WTC11 (cell line): Measurements from ENCODE around the gene TMEM128. TPM values are rescaled to one million over a fixed set of nuclear protein-coding genes. Genes with fewer than 3 reads are reported as not detected.

Source experiments
- ATAC-seq: fragments of 200-7000 bp; cut with Tn5 transposase; 2 replicates; pipeline ENCODE4 v1.10.0; 2021; ENCODE audit warnings: mild to moderate bottlenecking, moderate library complexity
- CTCF ChIA-PET: fragments of 300-600 bp; sonication (Branson Sonifier 250); formaldehyde crosslinking; loops from one replicate; lab custom pipeline; 2021; ENCODE audit warnings: antibody characterized with exemption; lab: Charles Lee
- POLR2A ChIA-PET: fragments of 350-600 bp; sonication (Branson Sonifier 250); formaldehyde crosslinking; loops from one replicate; lab custom pipeline; 2021; ENCODE audit warnings: antibody characterized with exemption; lab: Charles Lee
- DNase-seq: peaks from one replicate; pipeline ENCODE4 v3.0.0; 2021; ENCODE audit warnings: low spot score
- H3K27ac Mint-ChIP-seq: 2 replicates; pipeline ENCODE4 v1.8.0; 2021; ENCODE audit warnings: mixed read lengths
- H3K27me3 Mint-ChIP-seq: 2 replicates; pipeline ENCODE4 v1.8.0; 2021; ENCODE audit warnings: low read depth, mild to moderate bottlenecking, moderate library complexity, mixed read lengths
- H3K36me3 Mint-ChIP-seq: 2 replicates; pipeline ENCODE4 v1.8.0; 2021; ENCODE audit warnings: mixed read lengths
- H3K4me1 Mint-ChIP-seq: 2 replicates; pipeline ENCODE4 v1.8.0; 2022; ENCODE audit warnings: mixed read lengths
- H3K4me3 Mint-ChIP-seq: 2 replicates; pipeline ENCODE4 v1.8.0; 2021; ENCODE audit warnings: mild to moderate bottlenecking, moderate library complexity, mixed read lengths
- H3K9me3 Mint-ChIP-seq: 2 replicates; pipeline ENCODE4 v1.8.0; 2021; ENCODE audit warnings: mixed read lengths
- CREM ChIP-seq: sonication (generic); formaldehyde crosslinking; IDR thresholded peaks from 2 replicates; pipeline ENCODE4 v1.8.1; 2022; ENCODE audit warnings: mild to moderate bottlenecking, missing genetic modification reagents, moderate library complexity
- FOXK1 ChIP-seq: sonication (generic); formaldehyde crosslinking; IDR thresholded peaks from 2 replicates; pipeline ENCODE4 v1.8.0; 2022; ENCODE audit warnings: mild to moderate bottlenecking, moderate library complexity, missing genetic modification reagents
- HMGA2 ChIP-seq: fragments of 250-450 bp; sonication (Bioruptor Pico); IDR thresholded peaks from 2 replicates; pipeline ENCODE4 v1.4.0; 2021; ENCODE audit warnings: mild to moderate bottlenecking, moderate library complexity
- IRF2 ChIP-seq: sonication (generic); formaldehyde crosslinking; IDR thresholded peaks from 2 replicates; pipeline ENCODE4 v1.8.0; 2022; ENCODE audit warnings: low read depth, missing genetic modification reagents, borderline replicate concordance
- SP1 ChIP-seq: sonication (generic); formaldehyde crosslinking; conservative IDR thresholded peaks from 2 replicates; pipeline ENCODE4 v1.8.1; 2022; ENCODE audit warnings: missing genetic modification reagents
- TP53 ChIP-seq: sonication (generic); formaldehyde crosslinking; IDR thresholded peaks from 2 replicates; pipeline ENCODE4 v1.8.1; 2023; ENCODE audit warnings: mild to moderate bottlenecking, missing genetic modification reagents
- ZNF121 ChIP-seq: sonication (generic); formaldehyde crosslinking; IDR thresholded peaks from 2 replicates; pipeline ENCODE4 v1.8.0; 2023; ENCODE audit warnings: missing genetic modification reagents
- ZNF138 ChIP-seq: sonication (generic); formaldehyde crosslinking; conservative IDR thresholded peaks from 2 replicates; pipeline ENCODE4 v1.8.1; 2022; ENCODE audit warnings: mild to moderate bottlenecking, moderate library complexity, missing genetic modification reagents
- ZNF317 ChIP-seq: sonication (generic); formaldehyde crosslinking; IDR thresholded peaks from 2 replicates; pipeline ENCODE4 v1.8.1; 2023; ENCODE audit warnings: low read depth, mild to moderate bottlenecking, moderate library complexity, missing genetic modification reagents, borderline replicate concordance
- ZNF416 ChIP-seq: fragments of 250-450 bp; sonication (Bioruptor Pico); IDR thresholded peaks from 2 replicates; pipeline ENCODE4 v1.9.0; 2021; ENCODE audit warnings: mild to moderate bottlenecking, inconsistent platforms
- ZNF423 ChIP-seq: fragments of 250-450 bp; sonication (Bioruptor Pico); IDR thresholded peaks from 2 replicates; pipeline ENCODE4 v2.1.2; 2022; ENCODE audit warnings: mild to moderate bottlenecking, moderate library complexity
- total RNA-seq: library from RNA; stranded (reverse); gene quantifications from 3 replicates; pipeline ENCODE4 v1.2.3, GENCODE V29; 2021
- TF ChIP-seq, protein P1 (sequence below): fragments of 250-450 bp; sonication (Bioruptor Pico); IDR thresholded peaks from 2 replicates; pipeline ENCODE4 v1.9.0; 2021; ENCODE audit warnings: mild to moderate bottlenecking, borderline replicate concordance
- TF ChIP-seq, protein P2 (sequence below): fragments of 250-450 bp; sonication (Bioruptor Pico); IDR thresholded peaks from 2 replicates; pipeline ENCODE4 v1.9.0; 2021; ENCODE audit warnings: moderate library complexity, mild to moderate bottlenecking, inconsistent platforms, borderline replicate concordance
- TF ChIP-seq, protein P3 (sequence below): sonication (generic); formaldehyde crosslinking; IDR thresholded peaks from 2 replicates; pipeline ENCODE4 v1.8.0; 2022; ENCODE audit warnings: mild to moderate bottlenecking, missing genetic modification reagents
- TF ChIP-seq, protein P4 (sequence below): sonication (generic); formaldehyde crosslinking; IDR thresholded peaks from 2 replicates; pipeline ENCODE4 v1.8.0; 2022; ENCODE audit warnings: mild to moderate bottlenecking, missing genetic modification reagents
- TF ChIP-seq, protein P5 (sequence below): sonication (generic); formaldehyde crosslinking; IDR thresholded peaks from 2 replicates; pipeline ENCODE4 v1.8.1; 2023; ENCODE audit warnings: mild to moderate bottlenecking, missing genetic modification reagents, moderate library complexity
- TF ChIP-seq, protein P6 (sequence below): sonication (generic); formaldehyde crosslinking; IDR thresholded peaks from 2 replicates; pipeline ENCODE4 v1.8.1; 2023; ENCODE audit warnings: mild to moderate bottlenecking, moderate library complexity, missing genetic modification reagents
- TF ChIP-seq, protein P7 (sequence below): sonication (generic); formaldehyde crosslinking; IDR thresholded peaks from 2 replicates; pipeline ENCODE4 v1.8.1; 2023; ENCODE audit warnings: mild to moderate bottlenecking, missing genetic modification reagents, moderate library complexity

The TMEM128 gene
- total RNA-seq, 1 experiment from 2014 or later = 21.1 TPM

DNA sequence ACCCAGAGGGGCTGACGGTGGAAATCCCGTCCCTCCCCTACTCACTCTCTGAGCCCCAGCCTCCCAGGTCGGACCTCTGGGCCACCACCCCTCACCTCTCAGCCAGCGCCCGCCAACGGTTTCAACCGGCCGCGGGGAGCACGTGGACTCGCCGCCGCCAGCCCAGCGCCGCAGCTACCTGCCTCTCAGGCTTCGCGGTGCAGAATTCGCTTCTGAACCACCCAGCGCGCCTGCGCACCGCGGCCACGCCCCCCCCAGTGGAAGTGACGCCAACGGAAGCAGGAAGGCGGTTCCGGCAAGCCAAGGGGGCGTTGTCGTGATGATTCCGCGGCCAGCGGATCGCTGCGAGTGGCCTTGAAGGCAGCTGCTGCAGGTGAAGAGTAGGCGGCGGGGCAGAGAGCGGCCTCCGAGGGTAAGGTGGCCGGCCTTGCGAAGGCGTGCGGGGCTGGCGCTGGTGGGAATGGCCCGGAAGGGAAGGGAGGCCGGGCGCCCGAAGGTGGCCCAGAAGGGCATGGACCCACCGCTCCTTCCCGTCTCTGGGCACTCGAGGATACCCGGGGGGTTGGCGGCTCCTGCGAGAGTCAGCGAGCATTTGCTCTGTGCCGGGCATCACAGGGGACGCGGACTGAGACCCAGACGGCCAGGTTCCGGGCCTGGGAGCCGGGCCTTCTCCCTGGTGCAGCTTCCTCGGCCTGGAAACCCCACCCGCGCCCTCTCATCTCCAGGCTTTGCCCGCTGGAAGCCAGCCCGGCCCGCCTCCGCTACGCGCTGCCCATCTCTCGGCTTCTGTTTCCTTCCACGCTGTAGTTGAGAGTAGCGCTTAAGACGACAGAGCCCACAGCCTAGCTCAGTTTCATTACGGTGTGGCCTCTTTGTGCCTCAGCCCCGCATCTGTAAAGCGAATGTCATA, 42.2 kb upstream of the TMEM128 start, which contains the start of the genes LYAR and ZBTB49 (continued):
- TF ChIP-seq, protein P1, sequence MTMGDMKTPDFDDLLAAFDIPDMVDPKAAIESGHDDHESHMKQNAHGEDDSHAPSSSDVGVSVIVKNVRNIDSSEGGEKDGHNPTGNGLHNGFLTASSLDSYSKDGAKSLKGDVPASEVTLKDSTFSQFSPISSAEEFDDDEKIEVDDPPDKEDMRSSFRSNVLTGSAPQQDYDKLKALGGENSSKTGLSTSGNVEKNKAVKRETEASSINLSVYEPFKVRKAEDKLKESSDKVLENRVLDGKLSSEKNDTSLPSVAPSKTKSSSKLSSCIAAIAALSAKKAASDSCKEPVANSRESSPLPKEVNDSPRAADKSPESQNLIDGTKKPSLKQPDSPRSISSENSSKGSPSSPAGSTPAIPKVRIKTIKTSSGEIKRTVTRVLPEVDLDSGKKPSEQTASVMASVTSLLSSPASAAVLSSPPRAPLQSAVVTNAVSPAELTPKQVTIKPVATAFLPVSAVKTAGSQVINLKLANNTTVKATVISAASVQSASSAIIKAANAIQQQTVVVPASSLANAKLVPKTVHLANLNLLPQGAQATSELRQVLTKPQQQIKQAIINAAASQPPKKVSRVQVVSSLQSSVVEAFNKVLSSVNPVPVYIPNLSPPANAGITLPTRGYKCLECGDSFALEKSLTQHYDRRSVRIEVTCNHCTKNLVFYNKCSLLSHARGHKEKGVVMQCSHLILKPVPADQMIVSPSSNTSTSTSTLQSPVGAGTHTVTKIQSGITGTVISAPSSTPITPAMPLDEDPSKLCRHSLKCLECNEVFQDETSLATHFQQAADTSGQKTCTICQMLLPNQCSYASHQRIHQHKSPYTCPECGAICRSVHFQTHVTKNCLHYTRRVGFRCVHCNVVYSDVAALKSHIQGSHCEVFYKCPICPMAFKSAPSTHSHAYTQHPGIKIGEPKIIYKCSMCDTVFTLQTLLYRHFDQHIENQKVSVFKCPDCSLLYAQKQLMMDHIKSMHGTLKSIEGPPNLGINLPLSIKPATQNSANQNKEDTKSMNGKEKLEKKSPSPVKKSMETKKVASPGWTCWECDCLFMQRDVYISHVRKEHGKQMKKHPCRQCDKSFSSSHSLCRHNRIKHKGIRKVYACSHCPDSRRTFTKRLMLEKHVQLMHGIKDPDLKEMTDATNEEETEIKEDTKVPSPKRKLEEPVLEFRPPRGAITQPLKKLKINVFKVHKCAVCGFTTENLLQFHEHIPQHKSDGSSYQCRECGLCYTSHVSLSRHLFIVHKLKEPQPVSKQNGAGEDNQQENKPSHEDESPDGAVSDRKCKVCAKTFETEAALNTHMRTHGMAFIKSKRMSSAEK = no peak
- TF ChIP-seq, protein P2, sequence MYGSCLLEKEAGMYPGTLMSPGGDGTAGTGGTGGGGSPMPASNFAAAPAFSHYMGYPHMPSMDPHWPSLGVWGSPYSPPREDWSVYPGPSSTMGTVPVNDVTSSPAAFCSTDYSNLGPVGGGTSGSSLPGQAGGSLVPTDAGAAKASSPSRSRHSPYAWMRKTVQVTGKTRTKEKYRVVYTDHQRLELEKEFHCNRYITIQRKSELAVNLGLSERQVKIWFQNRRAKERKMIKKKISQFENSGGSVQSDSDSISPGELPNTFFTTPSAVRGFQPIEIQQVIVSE = no peak
- TF ChIP-seq HMGA2 (no peak), SP1 (peak; percentile 98), FOXK1 (CRISPR knock-in tag) (peak; percentile 97), TP53 (CRISPR knock-in tag) (no peak), ZNF416 (no peak), CREM (peak; percentile 91), ZNF121 (CRISPR knock-in tag) (no peak)
- TF ChIP-seq, protein P3, sequence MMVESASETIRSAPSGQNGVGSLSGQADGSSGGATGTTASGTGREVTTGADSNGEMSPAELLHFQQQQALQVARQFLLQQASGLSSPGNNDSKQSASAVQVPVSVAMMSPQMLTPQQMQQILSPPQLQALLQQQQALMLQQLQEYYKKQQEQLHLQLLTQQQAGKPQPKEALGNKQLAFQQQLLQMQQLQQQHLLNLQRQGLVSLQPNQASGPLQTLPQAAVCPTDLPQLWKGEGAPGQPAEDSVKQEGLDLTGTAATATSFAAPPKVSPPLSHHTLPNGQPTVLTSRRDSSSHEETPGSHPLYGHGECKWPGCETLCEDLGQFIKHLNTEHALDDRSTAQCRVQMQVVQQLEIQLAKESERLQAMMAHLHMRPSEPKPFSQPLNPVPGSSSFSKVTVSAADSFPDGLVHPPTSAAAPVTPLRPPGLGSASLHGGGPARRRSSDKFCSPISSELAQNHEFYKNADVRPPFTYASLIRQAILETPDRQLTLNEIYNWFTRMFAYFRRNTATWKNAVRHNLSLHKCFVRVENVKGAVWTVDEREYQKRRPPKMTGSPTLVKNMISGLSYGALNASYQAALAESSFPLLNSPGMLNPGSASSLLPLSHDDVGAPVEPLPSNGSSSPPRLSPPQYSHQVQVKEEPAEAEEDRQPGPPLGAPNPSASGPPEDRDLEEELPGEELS (CRISPR knock-in tag) = peak; percentile 87; the same call in 1 of the 2 replicates
- TF ChIP-seq, protein P4, sequence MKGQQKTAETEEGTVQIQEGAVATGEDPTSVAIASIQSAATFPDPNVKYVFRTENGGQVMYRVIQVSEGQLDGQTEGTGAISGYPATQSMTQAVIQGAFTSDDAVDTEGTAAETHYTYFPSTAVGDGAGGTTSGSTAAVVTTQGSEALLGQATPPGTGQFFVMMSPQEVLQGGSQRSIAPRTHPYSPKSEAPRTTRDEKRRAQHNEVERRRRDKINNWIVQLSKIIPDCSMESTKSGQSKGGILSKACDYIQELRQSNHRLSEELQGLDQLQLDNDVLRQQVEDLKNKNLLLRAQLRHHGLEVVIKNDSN = peak; percentile 74; the same call in 1 of the 2 replicates
- TF ChIP-seq, protein P5, sequence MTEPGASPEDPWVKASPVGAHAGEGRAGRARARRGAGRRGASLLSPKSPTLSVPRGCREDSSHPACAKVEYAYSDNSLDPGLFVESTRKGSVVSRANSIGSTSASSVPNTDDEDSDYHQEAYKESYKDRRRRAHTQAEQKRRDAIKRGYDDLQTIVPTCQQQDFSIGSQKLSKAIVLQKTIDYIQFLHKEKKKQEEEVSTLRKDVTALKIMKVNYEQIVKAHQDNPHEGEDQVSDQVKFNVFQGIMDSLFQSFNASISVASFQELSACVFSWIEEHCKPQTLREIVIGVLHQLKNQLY (CRISPR knock-in tag) = no peak
- TF ChIP-seq, protein P6, sequence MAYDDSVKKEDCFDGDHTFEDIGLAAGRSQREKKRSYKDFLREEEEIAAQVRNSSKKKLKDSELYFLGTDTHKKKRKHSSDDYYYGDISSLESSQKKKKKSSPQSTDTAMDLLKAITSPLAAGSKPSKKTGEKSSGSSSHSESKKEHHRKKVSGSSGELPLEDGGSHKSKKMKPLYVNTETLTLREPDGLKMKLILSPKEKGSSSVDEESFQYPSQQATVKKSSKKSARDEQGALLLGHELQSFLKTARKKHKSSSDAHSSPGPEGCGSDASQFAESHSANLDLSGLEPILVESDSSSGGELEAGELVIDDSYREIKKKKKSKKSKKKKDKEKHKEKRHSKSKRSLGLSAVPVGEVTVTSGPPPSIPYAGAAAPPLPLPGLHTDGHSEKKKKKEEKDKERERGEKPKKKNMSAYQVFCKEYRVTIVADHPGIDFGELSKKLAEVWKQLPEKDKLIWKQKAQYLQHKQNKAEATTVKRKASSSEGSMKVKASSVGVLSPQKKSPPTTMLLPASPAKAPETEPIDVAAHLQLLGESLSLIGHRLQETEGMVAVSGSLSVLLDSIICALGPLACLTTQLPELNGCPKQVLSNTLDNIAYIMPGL (CRISPR knock-in tag) = peak; percentile 55; the same call in 1 of the 2 replicates

DNA sequence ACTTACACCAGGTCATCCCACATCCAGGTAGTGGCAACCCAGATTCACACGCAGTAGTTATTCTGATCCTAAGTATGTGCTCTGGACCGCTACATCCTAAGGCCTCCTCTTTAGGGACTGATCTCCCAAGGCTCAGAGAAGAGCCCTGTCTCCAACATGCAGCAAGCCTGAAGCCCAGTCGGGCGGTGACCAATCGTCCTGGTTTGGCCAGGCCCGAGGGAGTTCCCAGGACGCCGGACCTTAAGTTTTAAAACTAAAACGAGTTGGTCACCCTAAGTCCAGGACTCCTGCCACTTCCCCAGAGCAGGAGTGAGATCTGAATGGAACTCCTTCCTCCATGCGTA, 41.5 kb upstream of the TMEM128 start:
- Mint-ChIP-seq H3K4me3 (peak overlapping the region; percentile 94), H3K27me3 (no peaks in the 10 kb centered on the region), H3K4me1 (peaks cover 23% of the 10 kb centered on the region), H3K9me3 (no peaks in the 10 kb centered on the region), H3K36me3 (peaks cover 18% of the 10 kb centered on the region), H3K27ac (no peak overlapping the region; the same call in 1 of the 2 replicates)
- ATAC-seq (no peak; the same call in 1 of the 2 replicates), DNase-seq (no peak)
- ChIA-PET POLR2A (interaction anchor here (1.2 kb wide), 1 partner anchor 42 kb away, joined by 3 read pairs; the partner anchor contains the start of gene TMEM128), CTCF (interaction anchor here (0.8 kb wide), 1 partner anchor 29 kb away, joined by 3 read pairs; no protein-coding TSS in a partner anchor)
- TF ChIP-seq IRF2 (CRISPR knock-in tag) (no peak), ZNF423 (CRISPR knock-in tag) (no peak), ZNF138 (no peak), ZNF317 (CRISPR knock-in tag) (no peak)
- TF ChIP-seq, protein P7, sequence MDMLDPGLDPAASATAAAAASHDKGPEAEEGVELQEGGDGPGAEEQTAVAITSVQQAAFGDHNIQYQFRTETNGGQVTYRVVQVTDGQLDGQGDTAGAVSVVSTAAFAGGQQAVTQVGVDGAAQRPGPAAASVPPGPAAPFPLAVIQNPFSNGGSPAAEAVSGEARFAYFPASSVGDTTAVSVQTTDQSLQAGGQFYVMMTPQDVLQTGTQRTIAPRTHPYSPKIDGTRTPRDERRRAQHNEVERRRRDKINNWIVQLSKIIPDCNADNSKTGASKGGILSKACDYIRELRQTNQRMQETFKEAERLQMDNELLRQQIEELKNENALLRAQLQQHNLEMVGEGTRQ (CRISPR knock-in tag) = no peak
- TF ChIP-seq, protein P1 = no peak
- TF ChIP-seq, protein P2 = no peak
